Neuronal stem cell (in vitro differentiated cells): ENCODE results near the gene ZP4.

Experiments
- DNase-seq: peaks from one replicate; pipeline ENCODE4 v3.0.0-alpha.2; 2013; ENCODE audit warnings: low spot score
- H2AFZ ChIP-seq: one replicate; pipeline ENCODE4 v1.6.1; 2013; ENCODE audit warnings: mild to moderate bottlenecking, low read length, inconsistent platforms
- H2AK5ac ChIP-seq: 2 replicates; pipeline ENCODE4 v1.6.1; 2013; ENCODE audit warnings: low read depth, mild to moderate bottlenecking, inconsistent platforms, low read length, moderate library complexity, mixed read lengths
- H2BK120ac ChIP-seq: 2 replicates; pipeline ENCODE4 v1.6.1; 2013; ENCODE audit warnings: low read depth, mild to moderate bottlenecking, inconsistent platforms, low read length, moderate library complexity, mixed read lengths
- H2BK12ac ChIP-seq: one replicate; pipeline ENCODE4 v1.6.1; 2013; ENCODE audit warnings: low read length, inconsistent platforms
- H2BK15ac ChIP-seq: 2 replicates; pipeline ENCODE4 v1.6.1; 2013; ENCODE audit warnings: mild to moderate bottlenecking, low read length, inconsistent platforms, mixed read lengths
- H2BK5ac ChIP-seq: one replicate; pipeline ENCODE4 v1.6.1; 2013; ENCODE audit warnings: inconsistent platforms, mild to moderate bottlenecking, low read length, moderate library complexity
- H3K14ac ChIP-seq: one replicate; pipeline ENCODE4 v1.6.1; 2013; ENCODE audit warnings: low read length, inconsistent platforms
- H3K18ac ChIP-seq: 2 replicates; pipeline ENCODE4 v1.6.1; 2013; ENCODE audit warnings: low read length, inconsistent platforms
- H3K23ac ChIP-seq: 2 replicates; pipeline ENCODE4 v1.6.1; 2013; ENCODE audit warnings: low read depth, mild to moderate bottlenecking, mixed read lengths, low read length, inconsistent platforms; ENCODE audit not compliant: poor library complexity
- H3K27ac ChIP-seq: replicated peaks from 3 replicates; pipeline ENCODE4 v1.5.1; 2013; ENCODE audit warnings: low read length, inconsistent platforms
- H3K27me3 ChIP-seq, 3 experiments: 2 replicates each; pipeline ENCODE4 v1.6.1; 2013; ENCODE audit warnings: low read length in 3 of 3, mild to moderate bottlenecking in 2 of 3, inconsistent platforms in 1 of 3, low read depth in 1 of 3, mixed read lengths in 1 of 3, moderate library complexity in 1 of 3; ENCODE audit not compliant: control insufficient read depth in 3 of 3, insufficient read depth in 3 of 3
- H3K36me3 ChIP-seq, 2 donors: replicated peaks in 1 of 2; 2 replicates each; pipeline ENCODE4 v1.6.1; 2013; ENCODE audit warnings: low read length in 2 of 2; ENCODE audit not compliant: control insufficient read depth in 2 of 2, insufficient read depth in 2 of 2
- H3K4ac ChIP-seq: 2 replicates; pipeline ENCODE4 v1.6.1; 2013; ENCODE audit warnings: inconsistent platforms, mild to moderate bottlenecking, low read length, moderate library complexity
- H3K4me1 ChIP-seq, 2 donors: 1 replicate in 1 of 2; 2 replicates in 1 of 2; pipeline ENCODE4 v1.6.1; 2013; ENCODE audit warnings: low read length in 2 of 2, low read depth in 1 of 2; ENCODE audit not compliant: control insufficient read depth in 2 of 2, insufficient read depth in 1 of 2
- H3K4me2 ChIP-seq: one replicate; pipeline ENCODE4 v1.6.1; 2013; ENCODE audit warnings: mild to moderate bottlenecking, low read length, inconsistent platforms; ENCODE audit not compliant: insufficient read depth, poor library complexity, severe bottlenecking
- H3K4me3 ChIP-seq, 2 donors: 2 replicates each; pipeline ENCODE4 v1.5.1; 2013; ENCODE audit warnings: low read length in 2 of 2, mild to moderate bottlenecking in 2 of 2, inconsistent platforms in 1 of 2, moderate library complexity in 1 of 2
- H3K79me1 ChIP-seq: one replicate; pipeline ENCODE4 v1.6.1; 2013; ENCODE audit warnings: low read depth, mild to moderate bottlenecking, inconsistent platforms, low read length, moderate library complexity
- H3K9ac ChIP-seq: one replicate; pipeline ENCODE4 v1.6.1; 2013; ENCODE audit warnings: mild to moderate bottlenecking, low read depth, low read length, inconsistent platforms; ENCODE audit not compliant: poor library complexity
- H3K9me3 ChIP-seq, 2 donors: replicated peaks in 1 of 2; 2 replicates each; pipeline versions ENCODE3 to v1.6.1; 2013; ENCODE audit warnings: low read length in 2 of 2, mild to moderate bottlenecking in 2 of 2, inconsistent platforms in 1 of 2, low read depth in 1 of 2, mixed read lengths in 1 of 2, moderate library complexity in 1 of 2; ENCODE audit not compliant: control insufficient read depth in 2 of 2, insufficient read depth in 1 of 2
- H4K8ac ChIP-seq: one replicate; pipeline ENCODE4 v1.6.1; 2013; ENCODE audit warnings: low read depth, mild to moderate bottlenecking, inconsistent platforms, low read length, moderate library complexity
- H4K91ac ChIP-seq: one replicate; pipeline ENCODE4 v1.6.1; 2013; ENCODE audit warnings: low read length, low read depth, mild to moderate bottlenecking, inconsistent platforms; ENCODE audit not compliant: poor library complexity
- WGBS, 2 donors: extraction: QIAGEN DNeasy Blood & Tissue Kit; methylation state at CpG; one replicate each; pipeline ENCODE4 v1.1.7; 2013; ENCODE audit warnings: missing lambda C conversion rate in 2 of 2, mixed read lengths in 1 of 2; ENCODE audit not compliant: insufficient read length in 2 of 2, insufficient replicate concordance in 1 of 2; ENCODE audit errors: extremely low coverage in 2 of 2; 5-methylcytosine and 5-hydroxymethylcytosine counted together

The ZP4 gene

GRCh38 chr1:237875291-237875690, 15.4 kb downstream of the ZP4 start:
- H3K27ac ChIP-seq: no peak overlapping the region
- H4K91ac ChIP-seq: no peak overlapping the region
- H3K4me3 ChIP-seq: no peak overlapping the region
- no peak overlapping the region for H3K14ac ChIP-seq
- no peaks in the 10 kb centered on the region for H3K36me3 ChIP-seq
- H3K18ac ChIP-seq: no peak overlapping the region
- H3K27me3 ChIP-seq: no peaks in the 10 kb centered on the region
- no peak overlapping the region for H4K8ac ChIP-seq
- H3K4ac ChIP-seq: no peak overlapping the region
- DNase-seq: no peak
- no peaks in the 10 kb centered on the region for H3K79me1 ChIP-seq
- no peak overlapping the region for H2BK5ac ChIP-seq
- no peaks in the 10 kb centered on the region for H3K9me3 ChIP-seq
- H2BK12ac ChIP-seq: no peak overlapping the region
- peaks cover 5 to 12% of the 10 kb centered on the region in 2 donors for H3K4me1 ChIP-seq
- H2AK5ac ChIP-seq: no peak overlapping the region
- WGBS, 2 donors: no CpG with 5 or more reads among the region's 8 CpGs
- H3K9ac ChIP-seq: no peak overlapping the region
- H2BK15ac ChIP-seq: no peak overlapping the region
- H2AFZ ChIP-seq: no peak overlapping the region
- H2BK120ac ChIP-seq: no peak overlapping the region
- no peak overlapping the region for H3K23ac ChIP-seq
- no peak overlapping the region for H3K4me2 ChIP-seq

GRCh38 chr1:237873487-237874211, 17.1 kb downstream of the ZP4 start:
- H3K27me3 ChIP-seq: no peaks in the 10 kb centered on the region
- no peak overlapping the region for H2BK15ac ChIP-seq
- no peak overlapping the region for H2BK12ac ChIP-seq
- no peak for DNase-seq
- H3K79me1 ChIP-seq: no peaks in the 10 kb centered on the region
- H3K23ac ChIP-seq: no peak overlapping the region
- H3K9ac ChIP-seq: no peak overlapping the region
- H3K4me1 ChIP-seq: peaks cover 5 to 12% of the 10 kb centered on the region in 2 donors
- H3K4ac ChIP-seq: no peak overlapping the region
- no peak overlapping the region for H3K27ac ChIP-seq
- H4K8ac ChIP-seq: no peak overlapping the region
- no peak overlapping the region for H2BK120ac ChIP-seq
- no peak overlapping the region for H2BK5ac ChIP-seq
- H3K4me3 ChIP-seq: no peak overlapping the region
- H4K91ac ChIP-seq: no peak overlapping the region
- no peak overlapping the region for H3K4me2 ChIP-seq
- no CpG with 5 or more reads among the region's 4 CpGs for WGBS, 2 donors
- no peaks in the 10 kb centered on the region for H3K36me3 ChIP-seq
- H2AK5ac ChIP-seq: no peak overlapping the region
- H3K18ac ChIP-seq: no peak overlapping the region
- H3K9me3 ChIP-seq: no peaks in the 10 kb centered on the region
- no peak overlapping the region for H3K14ac ChIP-seq
- no peak overlapping the region for H2AFZ ChIP-seq

GRCh38 chr1:237868817-237869600, 21.7 kb downstream of the ZP4 start:
- no peak overlapping the region for H3K18ac ChIP-seq
- no peak overlapping the region for H4K91ac ChIP-seq
- no peak overlapping the region for H3K4me3 ChIP-seq
- no peak for DNase-seq
- no peak overlapping the region for H3K4ac ChIP-seq
- no peak overlapping the region for H3K4me2 ChIP-seq
- no peak overlapping the region for H3K9ac ChIP-seq
- H2BK12ac ChIP-seq: no peak overlapping the region
- no peak overlapping the region for H3K27ac ChIP-seq
- H3K23ac ChIP-seq: no peak overlapping the region
- H3K36me3 ChIP-seq: no peaks in the 10 kb centered on the region
- no peaks in the 10 kb centered on the region for H3K9me3 ChIP-seq
- no peak overlapping the region for H2AFZ ChIP-seq
- no peak overlapping the region for H3K14ac ChIP-seq
- H2BK120ac ChIP-seq: no peak overlapping the region
- peaks cover 0 to 7% (median 0%) of the 10 kb centered on the region in 3 experiments for H3K27me3 ChIP-seq
- no peak overlapping the region for H2AK5ac ChIP-seq
- no CpG with 5 or more reads among the region's 4 CpGs for WGBS, 2 donors
- no peaks in the 10 kb centered on the region for H3K79me1 ChIP-seq
- H2BK15ac ChIP-seq: no peak overlapping the region
- H2BK5ac ChIP-seq: no peak overlapping the region
- H3K4me1 ChIP-seq: peaks cover 8 to 9% of the 10 kb centered on the region in 2 donors
- H4K8ac ChIP-seq: no peak overlapping the region

- Histone ChIP-seq H3K4me1 (peaks cover 0 to 7% of the 10 kb centered on the region in 2 donors), H3K36me3 (no peaks in the 10 kb centered on the region), H2AK5ac (no peak overlapping the region), H2BK120ac (no peak overlapping the region), H3K4me2 (no peak overlapping the region), H3K79me1 (no peaks in the 10 kb centered on the region), H3K4me3 (no peak overlapping the region), H2AFZ (no peak overlapping the region), H3K27ac (no peak overlapping the region), H4K91ac (no peak overlapping the region), H3K18ac (no peak overlapping the region), H3K9me3 (no peaks in the 10 kb centered on the region), H2BK12ac (no peak overlapping the region), H2BK5ac (no peak overlapping the region), H3K23ac (no peak overlapping the region), H3K27me3 (peaks cover 0 to 7% (median 0%) of the 10 kb centered on the region in 3 experiments), H3K14ac (no peak overlapping the region), H3K4ac (no peak overlapping the region), H2BK15ac (no peak overlapping the region), H3K9ac (no peak overlapping the region), H4K8ac (no peak overlapping the region)
- WGBS, 2 donors: no CpG with 5 or more reads among the region's 1 CpG
- peak; percentile 29 for DNase-seq
Measured at GRCh38 chr1:237867380-237867888, 23.3 kb downstream of the ZP4 start.
